Loucy (cell line): ENCODE measurements around the gene ATG2A.

ENCODE experiments used
- H2AFZ ChIP-seq: fragments of 200-600 bp; sonication (generic); 2 replicates; pipeline ENCODE4 v1.6.0; 2016; ENCODE audit warnings: antibody characterized with exemption, mild to moderate bottlenecking, low read length, moderate library complexity
- H3F3A ChIP-seq: fragments of 200-600 bp; 2 replicates; pipeline ENCODE4 v1.6.0; 2016; ENCODE audit warnings: antibody characterized with exemption, low read depth, mild to moderate bottlenecking
- H3K27me3 ChIP-seq: fragments of 200-600 bp; sonication (generic); 2 replicates; pipeline ENCODE4 v1.6.1; 2014; ENCODE audit warnings: low read length, mild to moderate bottlenecking; ENCODE audit not compliant: insufficient read depth, poor library complexity, severe bottlenecking
- H3K36me3 ChIP-seq: fragments of 200-600 bp; sonication (generic); 2 replicates; pipeline ENCODE4 v1.6.1; 2016; ENCODE audit warnings: low read length; ENCODE audit not compliant: insufficient read depth
- H3K4me1 ChIP-seq: fragments of 200-600 bp; sonication (generic); 2 replicates; pipeline ENCODE4 v1.5.1; 2014; ENCODE audit warnings: low read length, mild to moderate bottlenecking; ENCODE audit not compliant: insufficient read depth, poor library complexity, severe bottlenecking
- H3K4me2 ChIP-seq: fragments of 200-600 bp; sonication (generic); 2 replicates; pipeline ENCODE4 v1.6.0; 2014; ENCODE audit warnings: antibody characterized with exemption, low read length, low read depth, mild to moderate bottlenecking; ENCODE audit not compliant: poor library complexity, severe bottlenecking
- H3K4me3 ChIP-seq: fragments of 200-600 bp; sonication (generic); 2 replicates; pipeline ENCODE4 v1.5.1; 2014; ENCODE audit warnings: low read length, mild to moderate bottlenecking, mixed read lengths; ENCODE audit not compliant: poor library complexity, severe bottlenecking
- H3K79me2 ChIP-seq: fragments of 200-600 bp; sonication (generic); 2 replicates; pipeline ENCODE4 v1.6.1; 2014; ENCODE audit warnings: low read length; ENCODE audit not compliant: insufficient read depth
- H3K9ac ChIP-seq: fragments of 200-600 bp; sonication (generic); 2 replicates; pipeline ENCODE4 v1.6.0; 2014; ENCODE audit warnings: mild to moderate bottlenecking, low read depth, low read length, moderate library complexity; ENCODE audit not compliant: poor library complexity, severe bottlenecking
- H3K9me2 ChIP-seq: fragments of 200-600 bp; sonication (generic); replicated peaks from 2 replicates; pipeline ENCODE4 v1.6.1; 2016; ENCODE audit warnings: low read depth, low read length, mixed read lengths
- H3K9me3 ChIP-seq: fragments of 200-600 bp; sonication (generic); 2 replicates; pipeline ENCODE4 v1.6.1; 2014; ENCODE audit warnings: mild to moderate bottlenecking, antibody characterized with exemption, low read length, low read depth; ENCODE audit not compliant: insufficient read depth
- H4K20me1 ChIP-seq: fragments of 200-600 bp; sonication (generic); 2 replicates; pipeline ENCODE4 v1.6.0; 2014; ENCODE audit warnings: antibody characterized with exemption, low read length, mild to moderate bottlenecking; ENCODE audit not compliant: insufficient read depth, poor library complexity, severe bottlenecking
- CTCF ChIP-seq: fragments of 200-600 bp; sonication (generic); conservative IDR thresholded peaks from 2 replicates; pipeline ENCODE4 v1.5.1; 2014; ENCODE audit warnings: mild to moderate bottlenecking, antibody characterized with exemption, low read length
- EZH2phosphoT487 ChIP-seq: fragments of 200-600 bp; IDR thresholded peaks from 2 replicates; pipeline ENCODE4 v1.6.1; 2018; ENCODE audit warnings: antibody characterized with exemption, mild to moderate bottlenecking, moderate library complexity, borderline replicate concordance

ATG2A gene

GRCh38 chr11:64918017-64918416 lies 1.0 kb upstream of the ATG2A start:
- H3K9me3 ChIP-seq, result no peaks in the 10 kb centered on the region
- H3K4me2 ChIP-seq, result peak overlapping the region; percentile 80
- H3F3A ChIP-seq, result no peaks in the 10 kb centered on the region
- peak overlapping the region; percentile 72 for H3K9ac ChIP-seq
- peak overlapping the region; percentile 70 for H3K4me3 ChIP-seq
- peaks cover 18% of the 10 kb centered on the region for H3K4me1 ChIP-seq
- no peaks in the 10 kb centered on the region for H3K27me3 ChIP-seq
- H3K36me3 ChIP-seq, result no peaks in the 10 kb centered on the region
- no peaks in the 10 kb centered on the region for H3K9me2 ChIP-seq
- H2AFZ ChIP-seq, result peak overlapping the region; percentile 65
- H4K20me1 ChIP-seq, result no peaks in the 10 kb centered on the region
- H3K79me2 ChIP-seq, result peaks cover 19% of the 10 kb centered on the region
- TF ChIP-seq CTCF (peak; percentile 51), EZH2phosphoT487 (no peak)

GRCh38 chr11:64917663-64917995 lies 620 bp upstream of the ATG2A start:
- H3K36me3 ChIP-seq, result no peaks in the 10 kb centered on the region
- peak overlapping the region; percentile 72 for H3K9ac ChIP-seq
- H3K9me3 ChIP-seq, result no peaks in the 10 kb centered on the region
- no peaks in the 10 kb centered on the region for H3K9me2 ChIP-seq
- H3F3A ChIP-seq, result no peaks in the 10 kb centered on the region
- H2AFZ ChIP-seq, result peak overlapping the region; percentile 65
- peaks cover 18% of the 10 kb centered on the region for H3K4me1 ChIP-seq
- H3K4me3 ChIP-seq, result peak overlapping the region; percentile 70
- H4K20me1 ChIP-seq, result no peaks in the 10 kb centered on the region
- H3K27me3 ChIP-seq, result no peaks in the 10 kb centered on the region
- H3K79me2 ChIP-seq, result peaks cover 19% of the 10 kb centered on the region
- H3K4me2 ChIP-seq, result peak overlapping the region; percentile 80
- TF ChIP-seq CTCF (no peak), EZH2phosphoT487 (no peak)

GRCh38 chr11:64916040-64916774 lies 802 bp downstream of the ATG2A start:
- peak overlapping the region; percentile 92 for H3K4me2 ChIP-seq
- no peaks in the 10 kb centered on the region for H3K9me3 ChIP-seq
- no peaks in the 10 kb centered on the region for H3K9me2 ChIP-seq
- H3K9ac ChIP-seq, result peak overlapping the region; percentile 95
- H3K4me1 ChIP-seq, result peaks cover 18% of the 10 kb centered on the region
- H3F3A ChIP-seq, result no peaks in the 10 kb centered on the region
- no peaks in the 10 kb centered on the region for H3K27me3 ChIP-seq
- H3K36me3 ChIP-seq, result no peaks in the 10 kb centered on the region; the same call in 1 of the 2 replicates
- H2AFZ ChIP-seq, result peak overlapping the region; percentile 47; the same call in 1 of the 2 replicates
- H3K4me3 ChIP-seq, result peak overlapping the region; percentile 81
- TF ChIP-seq CTCF (no peak), EZH2phosphoT487 (no peak)
- H4K20me1 ChIP-seq, result no peaks in the 10 kb centered on the region
- peaks cover 19% of the 10 kb centered on the region for H3K79me2 ChIP-seq
